Stomach (tissue), 9 donors: ENCODE data around the gene CACNA2D2. TPM values are rescaled to one million over a fixed set of nuclear protein-coding genes. Genes with fewer than 3 reads are reported as not detected.

Source experiments
- DNase-seq, 2 donors: peaks; one replicate each; pipeline versions ENCODE4 v3.0.0 to v3.0.0-alpha.2; 2013 to 2019
- H3K27ac ChIP-seq, 5 donors: fragments of 200-600 bp in 4 of 5; sonication (generic) in 4 of 5; one replicate each; pipeline ENCODE4 v1.5.1; 2013 to 2019; ENCODE audit warnings: mild to moderate bottlenecking in 1 of 5, moderate library complexity in 1 of 5
- H3K27me3 ChIP-seq, 3 donors: fragments of 200-600 bp; sonication (generic); one replicate each; pipeline ENCODE4 v1.5.1; 2017 to 2019; ENCODE audit warnings: mixed run types in 1 of 3
- H3K36me3 ChIP-seq, 4 donors: fragments of 200-600 bp; sonication (generic); 1 replicate in 3 of 4; 2 replicates in 1 of 4; pipeline ENCODE4 v1.5.1; 2016 to 2019
- H3K4me1 ChIP-seq, 4 donors: fragments of 200-600 bp; sonication (generic); one replicate each; pipeline ENCODE4 v1.5.1; 2016 to 2019
- H3K4me3 ChIP-seq, 4 donors: fragments of 200-600 bp; sonication (generic) in 3 of 4; one replicate each; pipeline ENCODE4 v1.5.1; 2016 to 2019; ENCODE audit warnings: mild to moderate bottlenecking in 1 of 4
- H3K9me3 ChIP-seq, 4 donors: fragments of 200-600 bp; sonication (generic); one replicate each; pipeline ENCODE4 v1.5.1; 2016 to 2019
- CTCF ChIP-seq, 7 experiments: fragments of 450-650 bp in 4 of 7; fragments of 200-600 bp in 3 of 7; sonication (generic) in 3 of 7; IDR thresholded peaks; one replicate each; pipeline ENCODE4 v1.5.1; 2016 to 2019; ENCODE audit warnings: antibody characterized with exemption in 7 of 7, control low read depth in 2 of 7, mild to moderate bottlenecking in 1 of 7
- EP300 ChIP-seq: sonication (generic); formaldehyde crosslinking; IDR thresholded peaks from one replicate; pipeline ENCODE4 v1.6.1; 2017; ENCODE audit warnings: antibody characterized with exemption
- POLR2A ChIP-seq, 4 donors: fragments of 450-650 bp; IDR thresholded peaks; one replicate each; pipeline ENCODE4 v1.6.1; 2016; ENCODE audit warnings: antibody characterized with exemption in 4 of 4, control low read depth in 2 of 4, mild to moderate bottlenecking in 1 of 4, moderate library complexity in 1 of 4
- POLR2AphosphoS5 ChIP-seq, 3 donors: sonication (generic); formaldehyde crosslinking; IDR thresholded peaks; one replicate each; pipeline ENCODE4 v1.6.1; 2016; ENCODE audit warnings: antibody characterized with exemption in 3 of 3
- WGBS, 5 donors: extraction: QIAGEN DNeasy Blood & Tissue Kit in 3 of 5; methylation state at CpG; one replicate each; pipeline versions ENCODE4 v1.1.5 to v1.1.7; 2013 to 2018; 5-methylcytosine and 5-hydroxymethylcytosine counted together
- intact Hi-C: fragments of 100-400 bp; cut with DNase I; formaldehyde crosslinking; loops from one replicate; pipeline ENCODE4 v1.15.1; 2023; ENCODE audit warnings: low total_unique reads
- polyA plus RNA-seq, 3 donors: library from polyadenylated mRNA; stranded (reverse); fragments of 200-250 nt; gene quantifications; one replicate each; pipeline ENCODE4 v1.2.3, GENCODE V29; 2013
- total RNA-seq, 5 donors: library from RNA; depleted of rRNA; stranded (reverse); fragments of >200 nt; gene quantifications; one replicate each; pipeline versions ENCODE4 v1.1.0 to v1.2.3, GENCODE V29; 2014 to 2016
- donor health status: healthy with polysubstance abuse.
- donor health status: Bipolar disorder and iron deficiency.
- donor health status: healthy.

Gene CACNA2D2
- total and polyA plus RNA-seq, 8 donors = 0.92 to 45.8 (median 1.9) TPM

- no peaks in the 10 kb centered on the region for H3K9me3 ChIP-seq
- H3K27me3 ChIP-seq = no peaks in the 10 kb centered on the region
- H3K36me3 ChIP-seq = no peaks in the 10 kb centered on the region
- TF ChIP-seq EP300 = no peak
- TF ChIP-seq POLR2AphosphoS5 (IDR thresholded peaks at IDR 0.05) = no peak
- no peak for TF ChIP-seq POLR2A (IDR thresholded peaks at IDR 0.05)
- TF ChIP-seq CTCF (IDR thresholded peaks at IDR 0.05) = no peak
- intact Hi-C loops = no loop called here
- no peak overlapping the region for H3K27ac ChIP-seq
- peaks cover 0 to 11% (median 5%) of the 10 kb centered on the region in 4 donors for H3K4me1 ChIP-seq
- no peak overlapping the region for H3K4me3 ChIP-seq
- no peak for DNase-seq
- 69 to 76% (median 73%) methylated on average over 7 to 8 of the region's 8 CpGs for WGBS, 5 donors
Observed at GRCh38 chr3:50484722-50485121, 18.7 kb downstream of the CACNA2D2 start.

- peaks cover 0 to 11% (median 5%) of the 10 kb centered on the region in 4 donors for H3K4me1 ChIP-seq
- 67 to 86% (median 76%) methylated on average over 6 of the region's 6 CpGs for WGBS, 5 donors
- H3K9me3 ChIP-seq = no peaks in the 10 kb centered on the region
- H3K27ac ChIP-seq = no peak overlapping the region
- H3K27me3 ChIP-seq = no peaks in the 10 kb centered on the region
- no peak for DNase-seq
- no peak overlapping the region for H3K4me3 ChIP-seq
- intact Hi-C loops = no loop called here
- H3K36me3 ChIP-seq = no peaks in the 10 kb centered on the region
- TF ChIP-seq POLR2AphosphoS5 (IDR thresholded peaks at IDR 0.05) = no peak
- TF ChIP-seq EP300 = no peak
- TF ChIP-seq POLR2A (IDR thresholded peaks at IDR 0.05) = no peak
Observed at GRCh38 chr3:50483374-50483773, 20.1 kb downstream of the CACNA2D2 start.

DNA sequence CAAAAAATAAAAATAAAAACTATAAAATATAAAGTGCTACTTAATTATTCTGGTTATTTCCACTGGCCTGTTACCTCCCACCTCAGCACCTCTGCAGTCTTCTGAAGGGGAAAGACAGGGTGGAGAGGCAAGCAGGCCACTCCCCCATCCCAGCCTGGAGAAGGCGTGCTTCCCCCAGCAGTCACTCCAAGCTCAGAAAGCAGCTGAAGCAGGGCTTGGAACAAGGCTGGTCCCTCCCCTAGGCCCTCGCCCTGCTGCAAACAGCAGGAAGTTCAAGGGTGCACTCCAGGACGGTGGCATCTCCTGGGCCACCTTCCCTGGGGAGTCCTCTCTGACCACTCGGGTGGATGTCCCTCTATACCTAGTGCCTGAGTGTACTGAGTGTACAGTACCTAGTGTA, 21.4 kb downstream of the CACNA2D2 start:
- no peak overlapping the region for H3K4me3 ChIP-seq
- H3K9me3 ChIP-seq = no peaks in the 10 kb centered on the region
- TF ChIP-seq POLR2AphosphoS5 (IDR thresholded peaks at IDR 0.05) (no peak), CTCF (IDR thresholded peaks at IDR 0.05) (no peak), EP300 (no peak), POLR2A (IDR thresholded peaks at IDR 0.05) (no peak)
- WGBS, 5 donors = 41 to 62% (median 47%) methylated on average over 4 of the region's 4 CpGs
- no peaks in the 10 kb centered on the region for H3K36me3 ChIP-seq
- H3K4me1 ChIP-seq = peaks cover 0 to 11% (median 5%) of the 10 kb centered on the region in 4 donors
- H3K27ac ChIP-seq = no peak overlapping the region
- intact Hi-C loops = no loop called here
- DNase-seq = peak in 1 of 2 donors; percentile 75
- H3K27me3 ChIP-seq = no peaks in the 10 kb centered on the region

DNA sequence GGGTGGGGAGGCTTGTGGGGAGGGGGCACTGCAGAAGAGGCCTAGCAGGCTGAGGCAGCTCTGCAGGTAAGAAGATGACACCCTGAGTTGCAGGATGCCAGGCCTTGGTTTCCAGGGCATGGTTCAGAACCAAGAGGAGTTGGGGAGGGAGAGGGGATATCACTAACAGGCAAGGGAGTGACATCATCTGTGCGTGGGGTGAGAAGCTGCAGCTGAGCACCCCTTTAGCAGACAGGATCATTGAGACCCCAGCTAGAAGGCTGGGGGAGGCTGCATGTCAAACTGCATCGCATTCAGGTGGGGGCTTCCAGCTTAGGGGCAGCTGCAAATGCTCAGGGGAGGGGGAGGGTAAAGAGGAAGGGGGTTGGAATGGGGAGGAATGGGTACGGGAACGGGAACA, 23.0 kb downstream of the CACNA2D2 start:
- intact Hi-C loops = no loop called here
- H3K27me3 ChIP-seq = no peaks in the 10 kb centered on the region
- H3K4me3 ChIP-seq = no peak overlapping the region
- H3K4me1 ChIP-seq = peaks cover 0 to 11% (median 5%) of the 10 kb centered on the region in 4 donors
- 39 to 63% (median 56%) methylated on average over 4 of the region's 4 CpGs for WGBS, 5 donors
- H3K36me3 ChIP-seq = no peaks in the 10 kb centered on the region
- no peaks in the 10 kb centered on the region for H3K9me3 ChIP-seq
- DNase-seq = no peak
- no peak for TF ChIP-seq CTCF (IDR thresholded peaks at IDR 0.05)
- TF ChIP-seq EP300 = no peak
- H3K27ac ChIP-seq = no peak overlapping the region

DNA sequence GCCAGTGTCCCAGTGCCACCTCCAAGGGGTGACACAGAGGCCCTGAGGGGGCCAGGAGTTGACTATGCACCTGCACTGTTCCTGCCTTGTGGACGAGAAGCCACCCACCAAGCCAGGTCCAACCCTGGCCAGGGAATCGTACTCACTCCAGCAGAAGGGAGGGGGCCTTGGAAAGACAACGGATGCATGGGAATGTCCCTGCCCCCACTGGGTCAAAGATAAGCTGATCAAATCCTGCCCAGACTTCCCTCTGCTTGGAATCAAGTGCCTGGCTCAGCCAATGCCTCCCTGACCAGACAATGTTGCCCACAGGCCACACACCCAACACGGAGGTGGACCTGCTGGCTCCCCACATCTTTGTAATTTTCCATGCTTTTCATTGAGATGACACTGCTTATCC, 23.9 kb downstream of the CACNA2D2 start:
- intact Hi-C loops = no loop called here
- H3K4me1 ChIP-seq = peaks cover 0 to 11% (median 5%) of the 10 kb centered on the region in 4 donors
- no peaks in the 10 kb centered on the region for H3K9me3 ChIP-seq
- H3K27me3 ChIP-seq = no peaks in the 10 kb centered on the region
- 68 to 81% (median 73%) methylated on average over 4 of the region's 4 CpGs for WGBS, 5 donors
- no peak for DNase-seq
- no peaks in the 10 kb centered on the region for H3K36me3 ChIP-seq
- no peak overlapping the region for H3K4me3 ChIP-seq
- TF ChIP-seq CTCF (IDR thresholded peaks at IDR 0.05) = no peak
- TF ChIP-seq EP300 = no peak
- no peak for TF ChIP-seq POLR2A (IDR thresholded peaks at IDR 0.05)
- TF ChIP-seq POLR2AphosphoS5 (IDR thresholded peaks at IDR 0.05) = no peak
- H3K27ac ChIP-seq = no peak overlapping the region
